Right cardiac atrium (tissue), 5 donors: ENCODE measurements around the gene MFGE8. TPM values are rescaled to one million over a fixed set of nuclear protein-coding genes. Genes with fewer than 3 reads are reported as not detected.

Source experiments
- ATAC-seq, 2 donors: fragments of 200-7000 bp; cut with Tn5 transposase; one replicate each; pipeline versions ENCODE4 v1.8.0 to v1.9.1; 2020; ENCODE audit warnings: moderate library complexity in 2 of 2, mild to moderate bottlenecking in 1 of 2
- DNase-seq, 3 donors: peaks; one replicate each; pipeline ENCODE4 v3.0.0-alpha.2; 2020
- H3K27ac ChIP-seq: one replicate; pipeline ENCODE4 v1.5.1; 2013; ENCODE audit warnings: mild to moderate bottlenecking, low read length, control low read depth, moderate library complexity
- H3K27me3 ChIP-seq: one replicate; pipeline ENCODE4 v1.6.1; 2013; ENCODE audit not compliant: control insufficient read depth, insufficient read depth
- H3K4me1 ChIP-seq: one replicate; pipeline ENCODE4 v1.6.1; 2013; ENCODE audit warnings: low read length; ENCODE audit not compliant: control insufficient read depth, insufficient read depth
- H3K4me3 ChIP-seq: one replicate; pipeline ENCODE4 v1.5.1; 2013; ENCODE audit warnings: low read length, control low read depth
- H3K9me3 ChIP-seq: one replicate; pipeline ENCODE4 v1.6.1; 2013; ENCODE audit warnings: low read length; ENCODE audit not compliant: control insufficient read depth
- WGBS: extraction: QIAGEN DNeasy Blood & Tissue Kit; methylation state at CpG from one replicate; pipeline ENCODE4 v1.1.7; 2013; 5-methylcytosine and 5-hydroxymethylcytosine counted together
- intact Hi-C, 4 donors: fragments of 100-400 bp; cut with DNase I; formaldehyde crosslinking; loops; one replicate each; pipeline versions ENCODE4 v1.11.0 to v1.14.0; 2022 to 2023
- polyA plus RNA-seq: library from polyadenylated mRNA; stranded (reverse); fragments of 200-250 nt; gene quantifications from one replicate; pipeline ENCODE4 v1.2.3, GENCODE V29; 2013
- total RNA-seq, 4 donors: library from RNA; stranded (reverse); fragmentation: NEBNext Ultra II Directional; extraction: Animal tissue kit (Norgen Biotek cat#: 25700); gene quantifications; one replicate each; pipeline ENCODE4 v1.2.1, GENCODE V29; 2021
- donor health status: healthy with polysubstance abuse.
- donor health status: DM: no; HTN: yes; CAD: no.
- donor health status: DM: no; HTN: no; CAD: no.
- donor health status: DM: no; HTN: yes; CAD: no; lungs with severe emphysema.
- donor health status: DM: yes; HTN: yes; CAD: no.

Gene MFGE8
- total and polyA plus RNA-seq, 5 donors: 200 to 347 (median 284) TPM

GRCh38 chr15:88872706-88873105 is 40.5 kb downstream of the MFGE8 start:
- 82% methylated on average over 9 of the region's 9 CpGs for WGBS
- H3K9me3 ChIP-seq: no peaks in the 10 kb centered on the region
- no peak overlapping the region for H3K27ac ChIP-seq
- H3K4me3 ChIP-seq: no peak overlapping the region
- intact Hi-C loops: no loop called here
- H3K27me3 ChIP-seq: no peaks in the 10 kb centered on the region
- DNase-seq (no peak), ATAC-seq (no peak)
- H3K4me1 ChIP-seq: no peaks in the 10 kb centered on the region

DNA sequence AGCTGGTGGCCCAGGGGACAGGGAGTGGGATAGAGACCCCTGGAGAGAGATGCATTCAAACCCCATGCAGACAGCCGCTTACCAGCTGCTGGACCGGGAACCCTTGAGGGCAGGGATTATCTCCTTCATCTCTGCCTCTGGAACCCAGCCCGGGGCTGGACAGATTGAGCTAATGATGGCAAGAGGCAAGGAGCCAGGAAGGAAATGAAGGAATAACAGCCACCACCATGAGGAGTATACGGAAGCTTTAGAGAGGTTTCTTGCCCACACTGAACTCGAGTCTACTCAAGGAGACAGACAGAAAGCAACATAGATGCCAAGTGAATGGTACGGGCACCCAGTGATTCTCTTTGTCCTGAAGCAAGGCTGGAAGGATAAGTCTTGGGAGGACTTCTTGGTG is 41.1 kb downstream of the MFGE8 start:
- Histone ChIP-seq H3K9me3 (no peaks in the 10 kb centered on the region), H3K27ac (no peak overlapping the region), H3K4me3 (no peak overlapping the region), H3K27me3 (no peaks in the 10 kb centered on the region), H3K4me1 (no peaks in the 10 kb centered on the region)
- DNase-seq (no peak), ATAC-seq (no peak)
- 57% methylated on average over 6 of the region's 6 CpGs for WGBS
- intact Hi-C loops: no loop called here

DNA sequence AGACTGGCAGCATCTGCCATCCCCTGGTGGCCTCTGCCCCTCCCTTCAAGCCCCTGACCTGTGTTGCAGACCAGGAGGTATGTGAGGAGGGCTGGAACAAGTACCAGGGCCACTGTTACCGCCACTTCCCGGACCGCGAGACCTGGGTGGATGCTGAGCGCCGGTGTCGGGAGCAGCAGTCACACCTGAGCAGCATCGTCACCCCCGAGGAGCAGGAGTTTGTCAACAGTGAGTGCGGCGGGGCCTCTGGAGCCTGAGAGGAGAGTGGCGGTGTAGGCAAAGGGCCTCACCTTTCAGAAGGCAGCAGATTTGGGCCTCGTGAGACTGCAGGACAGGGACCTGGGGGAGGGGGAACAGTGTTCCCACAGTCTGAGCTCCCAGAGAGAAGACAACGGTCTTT is 41.9 kb downstream of the MFGE8 start:
- no peak for ATAC-seq
- H3K4me3 ChIP-seq: no peak overlapping the region
- no peaks in the 10 kb centered on the region for H3K9me3 ChIP-seq
- no peaks in the 10 kb centered on the region for H3K4me1 ChIP-seq
- no peaks in the 10 kb centered on the region for H3K27me3 ChIP-seq
- intact Hi-C loops: no loop called here
- H3K27ac ChIP-seq: no peak overlapping the region
- 81% methylated on average over 14 of the region's 14 CpGs for WGBS
- DNase-seq: no peak

- no peaks in the 10 kb centered on the region for H3K9me3 ChIP-seq
- 90% methylated on average over 10 of the region's 10 CpGs for WGBS
- no peak for ATAC-seq
- DNase-seq: no peak
- no peak overlapping the region for H3K4me3 ChIP-seq
- intact Hi-C loops: no loop called here
- no peaks in the 10 kb centered on the region for H3K4me1 ChIP-seq
- no peak overlapping the region for H3K27ac ChIP-seq
- H3K27me3 ChIP-seq: no peaks in the 10 kb centered on the region
Observed at GRCh38 chr15:88866295-88866881, 46.8 kb downstream of the MFGE8 start.

DNA sequence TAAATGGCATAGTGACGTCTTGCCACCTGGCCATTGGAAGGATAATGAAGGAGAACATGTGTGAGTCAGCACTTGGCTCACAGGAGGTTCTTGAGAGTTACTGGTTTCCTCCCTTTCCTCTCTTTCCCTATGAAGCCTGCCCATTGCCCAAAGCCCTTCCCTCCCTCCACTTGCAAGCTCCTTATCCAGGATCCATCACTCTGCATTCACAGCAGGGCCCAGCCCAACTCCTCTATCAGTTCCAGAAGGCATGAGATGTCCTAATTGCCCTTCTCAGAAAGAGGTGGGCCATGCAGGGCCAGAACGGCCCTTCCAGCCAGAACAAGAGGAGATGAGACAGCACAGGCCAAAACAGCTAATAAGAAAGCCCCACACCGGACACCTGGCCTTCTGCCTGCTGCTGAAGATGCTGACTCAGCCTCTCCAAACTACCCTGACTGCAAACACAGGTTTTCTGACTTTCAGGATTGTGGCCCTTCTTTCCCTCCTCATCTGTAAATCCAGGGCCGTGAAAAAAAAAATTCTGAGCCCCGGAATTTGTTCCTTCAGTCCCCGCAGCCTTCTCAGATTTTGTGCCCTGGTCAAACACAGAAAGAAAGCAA is 47.6 kb downstream of the MFGE8 start:
- Histone ChIP-seq H3K4me3 (no peak overlapping the region), H3K4me1 (no peaks in the 10 kb centered on the region), H3K27me3 (no peaks in the 10 kb centered on the region), H3K27ac (no peak overlapping the region), H3K9me3 (no peaks in the 10 kb centered on the region)
- 75% methylated on average over 6 of the region's 6 CpGs for WGBS
- intact Hi-C loops: no loop called here
- DNase-seq (no peak), ATAC-seq (no peak)

DNA sequence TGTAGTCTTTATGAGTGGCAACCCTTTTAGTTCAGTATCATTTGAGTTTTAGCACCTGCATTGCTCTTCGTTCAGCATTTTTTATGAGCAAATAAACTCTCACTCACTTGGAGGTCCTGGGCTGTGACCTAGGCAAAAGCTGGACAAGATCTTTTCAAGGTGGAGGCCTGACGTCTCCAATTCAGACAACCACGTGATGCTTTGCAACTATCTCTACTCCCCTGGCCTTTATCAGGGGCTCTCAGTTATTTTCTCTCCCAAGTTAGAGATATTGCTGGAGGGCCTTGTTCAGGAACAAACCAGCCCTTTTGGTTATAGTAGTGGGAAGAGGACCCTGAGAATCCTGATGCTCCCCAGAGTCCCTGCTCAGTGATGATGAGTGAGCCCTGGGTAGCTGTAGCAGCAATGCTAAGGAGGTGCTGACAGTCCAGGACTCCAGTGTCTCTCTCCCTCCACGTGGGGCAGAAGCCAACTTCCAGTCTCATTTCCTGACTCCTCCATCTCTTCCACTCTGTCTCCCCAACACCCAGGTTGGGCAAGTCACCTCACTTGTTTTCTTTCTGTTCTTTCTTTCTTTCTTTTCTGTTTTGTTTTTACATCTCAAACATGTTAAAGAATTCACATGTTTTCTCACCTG is 48.2 kb downstream of the MFGE8 start:
- H3K4me3 ChIP-seq: no peak overlapping the region
- no peak for DNase-seq
- no peaks in the 10 kb centered on the region for H3K27me3 ChIP-seq
- H3K9me3 ChIP-seq: no peaks in the 10 kb centered on the region
- H3K4me1 ChIP-seq: no peaks in the 10 kb centered on the region
- H3K27ac ChIP-seq: no peak overlapping the region
- intact Hi-C loops: no loop called here
- ATAC-seq: no peak
- 41% methylated on average over 4 of the region's 4 CpGs for WGBS

DNA sequence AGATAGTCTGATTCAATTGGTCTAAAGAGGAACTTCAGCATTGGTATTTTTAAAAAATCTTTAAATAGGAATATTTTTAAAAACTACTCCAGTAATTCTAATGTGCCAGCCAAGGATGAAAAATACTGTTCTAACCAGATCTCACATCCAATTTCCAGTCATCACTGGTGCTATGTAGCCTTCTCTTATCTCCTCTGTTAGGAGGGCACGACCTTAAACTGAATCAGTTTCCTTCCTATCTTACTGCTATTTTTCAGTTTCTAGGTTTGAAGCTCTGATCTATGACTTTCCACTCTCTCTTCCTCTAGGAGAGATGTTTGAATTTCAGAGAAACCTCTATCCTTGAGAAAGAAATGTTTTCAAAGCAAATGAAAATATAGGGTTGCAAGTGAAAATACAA is 49.8 kb downstream of the MFGE8 start:
- ATAC-seq (no peak), DNase-seq (no peak)
- Histone ChIP-seq H3K9me3 (no peaks in the 10 kb centered on the region), H3K27me3 (no peaks in the 10 kb centered on the region), H3K4me1 (no peaks in the 10 kb centered on the region), H3K27ac (no peak overlapping the region), H3K4me3 (no peak overlapping the region)
- intact Hi-C loops: no loop called here
- 54% methylated on average over 1 of the region's 1 CpG for WGBS

- H3K9me3 ChIP-seq: no peaks in the 10 kb centered on the region
- whole genome bisulfite sequencing: 76% methylated on average over 7 of the region's 7 CpGs
- H3K27me3 ChIP-seq: no peaks in the 10 kb centered on the region
- H3K4me1 ChIP-seq: no peaks in the 10 kb centered on the region
- H3K27ac ChIP-seq: no peak overlapping the region
- H3K4me3 ChIP-seq: no peak overlapping the region
- intact Hi-C loops: no loop called here
- DNase-seq: no peak
- ATAC-seq: no peak
Observed at GRCh38 chr15:88860212-88860611, 53.0 kb downstream of the MFGE8 start.

- no peak overlapping the region for H3K27ac ChIP-seq
- H3K27me3 ChIP-seq: no peaks in the 10 kb centered on the region
- intact Hi-C loops: no loop called here
- H3K9me3 ChIP-seq: no peaks in the 10 kb centered on the region
- H3K4me1 ChIP-seq: no peaks in the 10 kb centered on the region
- DNase-seq (no peak), ATAC-seq (no peak)
- WGBS: 39% methylated on average over 7 of the region's 7 CpGs
- no peak overlapping the region for H3K4me3 ChIP-seq
Observed at GRCh38 chr15:88859550-88859949, 53.6 kb downstream of the MFGE8 start.

- H3K27me3 ChIP-seq: no peaks in the 10 kb centered on the region
- H3K9me3 ChIP-seq: no peaks in the 10 kb centered on the region
- no peak for ATAC-seq
- intact Hi-C loops: no loop called here
- H3K4me3 ChIP-seq: no peak overlapping the region
- WGBS: 78% methylated on average over 11 of the region's 11 CpGs
- H3K27ac ChIP-seq: no peak overlapping the region
- DNase-seq: no peak
- no peaks in the 10 kb centered on the region for H3K4me1 ChIP-seq
Observed at GRCh38 chr15:88858934-88859333, 54.2 kb downstream of the MFGE8 start.

GRCh38 chr15:88852476-88852875 is 60.7 kb downstream of the MFGE8 start:
- Histone ChIP-seq H3K27ac (no peak overlapping the region), H3K4me3 (no peak overlapping the region), H3K27me3 (no peaks in the 10 kb centered on the region), H3K9me3 (no peaks in the 10 kb centered on the region), H3K4me1 (no peaks in the 10 kb centered on the region)
- intact Hi-C loops: no loop called here
- DNase-seq (no peak), ATAC-seq (no peak)
